GM10266 (cell line): ENCODE results near the gene CHSY1.

Experiments
- DNase-seq: peaks from one replicate; pipeline ENCODE4 v3.0.0; 2012; ENCODE audit errors: extremely low spot score
- CTCF ChIP-seq: IDR thresholded peaks from 2 replicates; pipeline ENCODE4 v1.5.1; 2012; ENCODE audit warnings: mild to moderate bottlenecking, low read depth; ENCODE audit not compliant: control insufficient read depth, insufficient read depth; ENCODE audit errors: missing control alignments

Gene CHSY1

DNA sequence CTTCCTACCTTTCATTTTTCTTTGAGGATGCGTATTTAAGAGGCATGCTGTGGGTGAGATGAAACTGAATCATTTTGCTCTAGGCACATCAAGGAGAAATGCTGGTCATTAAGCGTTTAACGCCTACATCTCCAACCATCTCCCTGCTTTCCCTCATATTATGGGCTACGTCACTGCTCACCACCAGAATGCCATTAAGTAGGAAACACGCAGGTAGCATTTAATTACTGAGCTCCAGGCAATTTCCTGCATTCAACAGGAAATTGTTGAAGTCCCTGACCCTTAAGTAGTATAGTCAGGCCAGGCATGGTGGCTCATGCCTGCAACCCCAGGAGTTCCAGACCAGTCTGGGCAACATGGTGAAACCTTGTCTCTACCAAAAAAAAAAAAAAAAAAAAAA lies 66.1 kb downstream of the CHSY1 start:
- TF ChIP-seq CTCF: no peak
- DNase-seq: no peak

- DNase-seq: no peak
- TF ChIP-seq CTCF: no peak
Measured at GRCh38 chr15:101185336-101185735, 66.5 kb downstream of the CHSY1 start.

DNA sequence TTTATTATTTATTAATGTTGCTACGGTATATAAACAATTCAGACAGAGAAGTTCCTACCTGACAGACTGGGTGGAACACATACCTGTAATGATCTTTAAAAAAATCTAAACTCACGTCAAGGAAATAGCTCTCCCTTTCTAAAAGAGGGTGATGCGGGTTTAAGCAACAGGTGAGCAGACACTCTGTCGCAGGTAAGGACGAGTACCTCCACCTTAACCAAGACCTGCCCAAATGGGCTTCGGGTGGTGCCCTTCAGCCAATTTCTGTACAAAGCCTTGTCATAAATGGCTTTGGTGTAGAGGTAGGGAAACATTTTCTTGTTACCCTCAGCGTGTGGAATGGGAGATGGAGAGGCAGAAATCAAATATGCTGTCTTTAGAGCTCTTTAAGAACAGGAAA lies 67.0 kb downstream of the CHSY1 start:
- no peak for TF ChIP-seq CTCF

GRCh38 chr15:101183931-101184305 lies 67.9 kb downstream of the CHSY1 start:
- no peak for TF ChIP-seq CTCF
- no peak for DNase-seq

More for the DNA sequence above, 67.0 kb downstream of the CHSY1 start:
- no peak for DNase-seq

- no peak for DNase-seq
- TF ChIP-seq CTCF: no peak
Measured at GRCh38 chr15:101183226-101183930, 68.5 kb downstream of the CHSY1 start.

GRCh38 chr15:101182215-101182614 lies 69.6 kb downstream of the CHSY1 start:
- TF ChIP-seq CTCF: no peak

GRCh38 chr15:101181349-101181748 lies 70.5 kb downstream of the CHSY1 start:
- no peak for TF ChIP-seq CTCF

More at GRCh38 chr15:101182215-101182614, 69.6 kb downstream of the CHSY1 start:
- no peak for DNase-seq

More at GRCh38 chr15:101181349-101181748, 70.5 kb downstream of the CHSY1 start:
- DNase-seq: no peak
